SU-DHL-6 (cell line): ENCODE data around the gene SELENOK.

Source experiments
- H2AFZ ChIP-seq: fragments of 200-600 bp; sonication (generic); 2 replicates; pipeline ENCODE4 v1.6.1; 2014; ENCODE audit warnings: low read depth, mild to moderate bottlenecking, moderate library complexity, mixed read lengths, antibody characterized with exemption, low read length; ENCODE audit not compliant: severe bottlenecking
- H3F3A ChIP-seq: fragments of 200-600 bp; shearing (Covaris generic); 2 replicates; pipeline ENCODE4 v1.6.0; 2016; ENCODE audit warnings: antibody characterized with exemption, mild to moderate bottlenecking; ENCODE audit not compliant: insufficient read depth
- H3K27ac ChIP-seq: fragments of 200-600 bp; sonication (generic); 2 replicates; pipeline ENCODE4 v1.5.1; 2016; ENCODE audit warnings: low read depth, mild to moderate bottlenecking, low read length, moderate library complexity, mixed read lengths
- H3K27me3 ChIP-seq: fragments of 200-600 bp; sonication (generic), shearing (Covaris generic); 2 replicates; pipeline ENCODE4 v1.6.0; 2014; ENCODE audit warnings: mild to moderate bottlenecking, low read length
- H3K36me3 ChIP-seq: fragments of 200-600 bp; sonication (generic); 2 replicates; pipeline ENCODE4 v1.6.1; 2014; ENCODE audit warnings: mild to moderate bottlenecking, low read length, mixed read lengths
- H3K4me2 ChIP-seq: fragments of 300-600, 200-600 bp; shearing (Covaris generic), sonication (generic); 2 replicates; pipeline ENCODE4 v1.6.0; 2014; ENCODE audit warnings: low read length, low read depth, mild to moderate bottlenecking; ENCODE audit not compliant: poor library complexity, severe bottlenecking
- H3K4me3 ChIP-seq: fragments of 200-600 bp; sonication (generic); 2 replicates; pipeline ENCODE4 v1.5.1; 2014; ENCODE audit warnings: antibody characterized with exemption, low read length, mild to moderate bottlenecking, mixed read lengths; ENCODE audit not compliant: insufficient read depth, poor library complexity, severe bottlenecking
- H3K79me2 ChIP-seq: fragments of 200-600 bp; sonication (generic); 2 replicates; pipeline ENCODE4 v1.6.1; 2014; ENCODE audit warnings: mild to moderate bottlenecking, low read length, moderate library complexity; ENCODE audit not compliant: insufficient read depth
- H3K9ac ChIP-seq: fragments of 200-600 bp; sonication (generic); 2 replicates; pipeline ENCODE4 v1.7.0; 2014; ENCODE audit warnings: mild to moderate bottlenecking, low read length
- H3K9me2 ChIP-seq: fragments of 200-600 bp; sonication (generic); replicated peaks from 2 replicates; pipeline ENCODE4 v1.6.1; 2014; ENCODE audit warnings: low read length; ENCODE audit not compliant: insufficient read depth
- H3K9me3 ChIP-seq: fragments of 200-600 bp; sonication (generic); 2 replicates; pipeline ENCODE4 v1.6.1; 2014; ENCODE audit warnings: low read length, mixed read lengths; ENCODE audit not compliant: insufficient read depth
- H4K20me1 ChIP-seq: fragments of 200-600 bp; sonication (generic); 2 replicates; pipeline ENCODE4 v1.6.1; 2014; ENCODE audit warnings: low read depth, mild to moderate bottlenecking, antibody characterized with exemption, low read length, moderate library complexity, mixed read lengths
- CTCF ChIP-seq: fragments of 200-600 bp; sonication (generic); IDR thresholded peaks from one replicate; pipeline ENCODE4 v1.5.1; 2017; ENCODE audit warnings: antibody characterized with exemption, mild to moderate bottlenecking, low read length, moderate library complexity; ENCODE audit not compliant: insufficient read depth, poor library complexity, severe bottlenecking
- EZH2phosphoT487 ChIP-seq: fragments of 200-600 bp; sonication (generic), shearing (Covaris generic); conservative IDR thresholded peaks from 2 replicates; pipeline ENCODE4 v1.6.1; 2018; ENCODE audit warnings: mild to moderate bottlenecking, antibody characterized with exemption, low read length, moderate library complexity, mixed read lengths

Gene SELENOK

GRCh38 chr3:53843195-53844177, 48.2 kb downstream of the SELENOK start:
- H4K20me1 ChIP-seq: no peaks in the 10 kb centered on the region
- peak overlapping the region; percentile 80 for H3K4me2 ChIP-seq
- peak overlapping the region; percentile 93 for H3K9ac ChIP-seq
- H3K27me3 ChIP-seq: no peaks in the 10 kb centered on the region
- peak overlapping the region; percentile 11 for H3K4me3 ChIP-seq
- H3K27ac ChIP-seq: peak overlapping the region; percentile 98
- H2AFZ ChIP-seq: no peak overlapping the region
- H3K9me3 ChIP-seq: no peaks in the 10 kb centered on the region
- no peaks in the 10 kb centered on the region for H3K9me2 ChIP-seq
- H3K36me3 ChIP-seq: peaks cover 8% of the 10 kb centered on the region; the same call in 1 of the 2 replicates
- TF ChIP-seq EZH2phosphoT487 (no peak), CTCF (no peak)
- peaks cover 32% of the 10 kb centered on the region for H3F3A ChIP-seq
- peaks cover 50% of the 10 kb centered on the region for H3K79me2 ChIP-seq

- H3K9ac ChIP-seq: peak overlapping the region; percentile 49
- H3K4me2 ChIP-seq: peak overlapping the region; percentile 80
- H3K27me3 ChIP-seq: no peaks in the 10 kb centered on the region
- no peak overlapping the region for H2AFZ ChIP-seq
- peak overlapping the region; percentile 11 for H3K4me3 ChIP-seq
- no peak for TF ChIP-seq EZH2phosphoT487
- no peak for TF ChIP-seq CTCF
- H4K20me1 ChIP-seq: no peaks in the 10 kb centered on the region
- peak overlapping the region; percentile 98 for H3K27ac ChIP-seq
- H3K9me3 ChIP-seq: no peaks in the 10 kb centered on the region
- H3F3A ChIP-seq: peaks cover 32% of the 10 kb centered on the region
- no peaks in the 10 kb centered on the region for H3K9me2 ChIP-seq
- peaks cover 9% of the 10 kb centered on the region; the same call in 1 of the 2 replicates for H3K36me3 ChIP-seq
- H3K79me2 ChIP-seq: peaks cover 41% of the 10 kb centered on the region
These were observed 49.0 kb downstream of the SELENOK start for GRCh38 chr3:53842436-53843194.

GRCh38 chr3:53841296-53841695, 50.4 kb downstream of the SELENOK start:
- Histone ChIP-seq H3K79me2 (peaks cover 32% of the 10 kb centered on the region), H4K20me1 (no peaks in the 10 kb centered on the region), H3K9ac (no peak overlapping the region), H3K9me3 (no peaks in the 10 kb centered on the region), H2AFZ (no peak overlapping the region), H3K27me3 (no peaks in the 10 kb centered on the region), H3K36me3 (peaks cover 9% of the 10 kb centered on the region; the same call in 1 of the 2 replicates), H3F3A (peaks cover 32% of the 10 kb centered on the region), H3K4me3 (no peak overlapping the region), H3K4me2 (no peak overlapping the region), H3K27ac (0 out of 2 replicates have a peak overlapping the region, but pooled peaks have one; percentile 98), H3K9me2 (no peaks in the 10 kb centered on the region)
- no peak for TF ChIP-seq CTCF
- no peak for TF ChIP-seq EZH2phosphoT487
